Hepatocyte (in vitro differentiated cells): ENCODE data around the gene CCDC187. TPM values are rescaled to one million over a fixed set of nuclear protein-coding genes. Genes with fewer than 3 reads are reported as not detected.

Source experiments
- DNase-seq: peaks from one replicate; pipeline ENCODE4 v3.0.0-alpha.2; 2016; ENCODE audit warnings: low spot score
- H2AFZ ChIP-seq: fragments of 200-600 bp; sonication (generic); 2 replicates; pipeline ENCODE4 v1.6.0; 2016; ENCODE audit warnings: antibody characterized with exemption, mild to moderate bottlenecking
- H3K27ac ChIP-seq: fragments of 200-600 bp; sonication (generic); 2 replicates; pipeline ENCODE4 v1.5.1; 2016; ENCODE audit warnings: mild to moderate bottlenecking
- H3K27me3 ChIP-seq: fragments of 200-600 bp; sonication (generic); 2 replicates; pipeline ENCODE4 v1.6.1; 2016
- H3K36me3 ChIP-seq: fragments of 200-600 bp; sonication (generic); replicated peaks from 2 replicates; pipeline ENCODE4 v1.5.1; 2016; ENCODE audit warnings: low read depth; ENCODE audit not compliant: insufficient read depth
- H3K4me1 ChIP-seq: fragments of 200-600 bp; sonication (generic); 2 replicates; pipeline ENCODE4 v1.5.1; 2016; ENCODE audit warnings: mild to moderate bottlenecking, moderate library complexity; ENCODE audit not compliant: insufficient read depth
- H3K4me2 ChIP-seq: fragments of 200-600 bp; sonication (generic); 2 replicates; pipeline ENCODE4 v1.6.0; 2016
- H3K4me3 ChIP-seq: fragments of 200-600 bp; sonication (generic); 2 replicates; pipeline ENCODE4 v1.5.1; 2016; ENCODE audit warnings: mild to moderate bottlenecking
- H3K79me2 ChIP-seq: fragments of 200-600 bp; sonication (generic); 2 replicates; pipeline ENCODE4 v1.6.0; 2017; ENCODE audit warnings: mild to moderate bottlenecking
- H3K9me2 ChIP-seq: fragments of 200-600 bp; sonication (generic); replicated peaks from 2 replicates; pipeline ENCODE4 v1.6.0; 2017; ENCODE audit warnings: mild to moderate bottlenecking; ENCODE audit not compliant: insufficient read depth
- H3K9me3 ChIP-seq: fragments of 200-600 bp; sonication (generic); 2 replicates; pipeline ENCODE4 v1.5.1; 2016; ENCODE audit warnings: low read depth, mild to moderate bottlenecking
- H4K20me1 ChIP-seq: fragments of 200-600 bp; sonication (generic); 2 replicates; pipeline ENCODE4 v1.6.0; 2016; ENCODE audit warnings: mild to moderate bottlenecking; ENCODE audit not compliant: insufficient read depth, poor library complexity, severe bottlenecking
- EZH2 ChIP-seq: fragments of 200-600 bp; sonication (generic); IDR thresholded peaks from 2 replicates; pipeline ENCODE4 v1.6.1; 2016; ENCODE audit warnings: antibody characterized with exemption, mild to moderate bottlenecking, borderline replicate concordance
- EZH2phosphoT487 ChIP-seq: fragments of 200-600 bp; sonication (generic); IDR thresholded peaks from one replicate; pipeline ENCODE4 v1.6.1; 2018; ENCODE audit warnings: antibody characterized with exemption, mild to moderate bottlenecking, low read depth, moderate library complexity; ENCODE audit not compliant: unreplicated experiment, severe bottlenecking
- WGBS: methylation state at CpG from one replicate; pipeline ENCODE4 v1.1.6; 2016; ENCODE audit warnings: low lambda C conversion rate; ENCODE audit errors: missing lambda C conversion rate; 5-methylcytosine and 5-hydroxymethylcytosine counted together
- polyA plus RNA-seq: library from polyadenylated mRNA; unstranded; fragments of >200 nt; fragmentation: Nextera tagmentation; extraction: Ambion mirVana; gene quantifications from 2 replicates; pipeline ENCODE4 v1.2.1, GENCODE V29; 2016
- total RNA-seq: library from RNA; depleted of rRNA; stranded (reverse); fragments of >200 nt; gene quantifications from 2 replicates; pipeline ENCODE4 v1.2.3, GENCODE V29; 2014
- TF ChIP-seq, protein P1 (sequence below): fragments of 200-600 bp; sonication (generic); IDR thresholded peaks from 2 replicates; pipeline ENCODE4 v1.5.1; 2016; ENCODE audit warnings: antibody characterized with exemption, mild to moderate bottlenecking; ENCODE audit not compliant: poor library complexity

Gene CCDC187
- total and polyA plus RNA-seq, 2 experiments from 2014 or later: 0.60 to 0.75 TPM

DNA sequence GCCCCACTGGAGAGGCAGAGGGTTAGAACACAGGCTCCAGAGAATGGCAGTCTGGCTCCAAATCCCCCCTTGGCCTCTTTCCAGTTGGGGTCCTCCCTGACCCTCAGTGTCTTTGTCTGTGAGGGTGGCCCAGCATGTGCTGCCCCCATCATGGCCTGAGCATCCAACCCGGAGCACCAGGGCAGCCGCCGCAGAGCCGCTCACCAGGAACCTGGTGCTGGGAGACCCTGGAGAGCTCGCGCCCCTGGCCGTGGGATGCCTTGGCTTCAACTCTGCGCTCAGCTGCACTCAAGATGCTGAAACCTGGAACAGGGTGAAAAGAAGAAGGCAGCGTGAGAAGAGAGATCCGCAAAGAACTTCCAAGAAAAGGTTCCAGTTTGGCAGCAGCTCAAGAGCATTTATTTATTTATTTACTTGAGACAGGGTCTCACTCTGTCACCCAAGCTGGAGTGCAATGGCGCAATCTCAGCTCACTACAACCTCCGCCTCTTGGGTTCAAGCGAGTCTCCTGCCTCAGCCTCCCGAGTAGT is 3.8 kb downstream of the CCDC187 start:
- Histone ChIP-seq H3K4me2 (no peak overlapping the region), H3K27ac (no peak overlapping the region), H3K9me3 (no peaks in the 10 kb centered on the region), H4K20me1 (no peaks in the 10 kb centered on the region), H3K79me2 (no peaks in the 10 kb centered on the region), H3K27me3 (no peaks in the 10 kb centered on the region), H3K4me3 (no peak overlapping the region), H2AFZ (no peak overlapping the region), H3K36me3 (no peaks in the 10 kb centered on the region), H3K9me2 (no peaks in the 10 kb centered on the region), H3K4me1 (peaks cover 3% of the 10 kb centered on the region)
- TF ChIP-seq, protein P1, sequence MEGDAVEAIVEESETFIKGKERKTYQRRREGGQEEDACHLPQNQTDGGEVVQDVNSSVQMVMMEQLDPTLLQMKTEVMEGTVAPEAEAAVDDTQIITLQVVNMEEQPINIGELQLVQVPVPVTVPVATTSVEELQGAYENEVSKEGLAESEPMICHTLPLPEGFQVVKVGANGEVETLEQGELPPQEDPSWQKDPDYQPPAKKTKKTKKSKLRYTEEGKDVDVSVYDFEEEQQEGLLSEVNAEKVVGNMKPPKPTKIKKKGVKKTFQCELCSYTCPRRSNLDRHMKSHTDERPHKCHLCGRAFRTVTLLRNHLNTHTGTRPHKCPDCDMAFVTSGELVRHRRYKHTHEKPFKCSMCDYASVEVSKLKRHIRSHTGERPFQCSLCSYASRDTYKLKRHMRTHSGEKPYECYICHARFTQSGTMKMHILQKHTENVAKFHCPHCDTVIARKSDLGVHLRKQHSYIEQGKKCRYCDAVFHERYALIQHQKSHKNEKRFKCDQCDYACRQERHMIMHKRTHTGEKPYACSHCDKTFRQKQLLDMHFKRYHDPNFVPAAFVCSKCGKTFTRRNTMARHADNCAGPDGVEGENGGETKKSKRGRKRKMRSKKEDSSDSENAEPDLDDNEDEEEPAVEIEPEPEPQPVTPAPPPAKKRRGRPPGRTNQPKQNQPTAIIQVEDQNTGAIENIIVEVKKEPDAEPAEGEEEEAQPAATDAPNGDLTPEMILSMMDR: no peak
- TF ChIP-seq EZH2 (no peak), EZH2phosphoT487 (no peak)
- 91% methylated on average over 14 of the region's 14 CpGs for WGBS
- no peak for DNase-seq

DNA sequence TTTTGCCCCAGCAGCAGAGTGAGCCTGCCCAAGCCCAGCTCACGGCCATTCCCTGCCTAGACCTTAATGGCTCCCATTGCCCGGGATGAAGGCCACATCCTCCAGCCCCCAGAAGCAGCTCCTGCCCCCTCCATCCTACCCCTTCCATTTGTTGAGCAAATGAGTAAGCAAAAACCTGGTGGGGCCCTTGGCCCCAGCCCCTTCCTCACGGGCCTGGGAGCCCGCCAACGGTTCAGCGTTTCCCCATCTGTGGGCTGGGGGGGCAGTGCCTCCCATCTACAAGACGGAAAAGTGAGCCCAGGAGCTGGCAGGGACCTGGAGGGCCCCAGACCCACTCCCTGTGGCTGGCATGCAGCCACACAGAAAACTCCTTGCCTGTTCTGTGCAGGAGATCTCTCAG is 4.4 kb downstream of the CCDC187 start:
- no peaks in the 10 kb centered on the region for H3K36me3 ChIP-seq

DNA sequence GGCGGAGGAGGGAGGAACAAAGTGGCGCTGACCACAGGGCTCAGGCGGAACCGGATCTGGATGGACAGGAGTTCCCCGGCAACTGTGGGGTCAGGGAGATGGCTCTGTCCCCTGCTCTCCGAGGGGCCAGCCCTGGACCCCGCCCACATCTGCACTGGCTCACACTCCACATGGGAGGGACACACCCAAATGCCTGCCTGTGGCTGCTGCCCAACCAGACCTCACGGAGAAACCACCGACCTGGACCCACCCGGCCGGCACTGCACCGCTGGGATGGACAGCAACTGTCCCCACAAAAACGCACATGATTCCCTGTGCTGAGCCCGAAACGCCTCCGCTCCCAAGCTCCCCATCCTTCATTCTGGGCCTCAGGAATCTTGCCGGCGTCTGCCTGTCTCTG is 4.8 kb downstream of the CCDC187 start:
- 83% methylated on average over 16 of the region's 18 CpGs for WGBS
- Histone ChIP-seq H4K20me1 (no peaks in the 10 kb centered on the region), H3K4me1 (peaks cover 3% of the 10 kb centered on the region), H3K4me2 (no peak overlapping the region), H3K27ac (no peak overlapping the region), H3K36me3 (no peaks in the 10 kb centered on the region), H3K79me2 (no peaks in the 10 kb centered on the region), H2AFZ (no peak overlapping the region), H3K4me3 (no peak overlapping the region), H3K27me3 (no peaks in the 10 kb centered on the region), H3K9me3 (no peaks in the 10 kb centered on the region), H3K9me2 (no peaks in the 10 kb centered on the region)
- no peak for DNase-seq
- no peak for TF ChIP-seq EZH2phosphoT487
- TF ChIP-seq, protein P1: no peak
- TF ChIP-seq EZH2: no peak

More for the DNA sequence above, 4.4 kb downstream of the CCDC187 start:
- no peak for DNase-seq
- Histone ChIP-seq H3K79me2 (no peaks in the 10 kb centered on the region), H4K20me1 (no peaks in the 10 kb centered on the region), H3K4me2 (no peak overlapping the region), H3K27me3 (no peaks in the 10 kb centered on the region), H3K4me1 (peaks cover 3% of the 10 kb centered on the region), H2AFZ (no peak overlapping the region), H3K9me2 (no peaks in the 10 kb centered on the region), H3K27ac (no peak overlapping the region), H3K9me3 (no peaks in the 10 kb centered on the region), H3K4me3 (no peak overlapping the region)
- TF ChIP-seq EZH2phosphoT487 (no peak), EZH2 (no peak)
- TF ChIP-seq, protein P1: no peak
- WGBS: 74% methylated on average over 7 of the region's 7 CpGs
